Stimulated activated CD8-positive, alpha-beta memory T cell treated with anti-CD3 and anti-CD28 coated beads, Interleukin-15, amount 100 ng/mL, for 4 hours (primary cell): ENCODE measurements around the gene DIO3.

Source experiments
- DNase-seq, 2 donors: peaks; one replicate each; pipeline ENCODE4 v3.0.0-alpha.2; 2020; ENCODE audit warnings: low read depth in 2 of 2

Gene DIO3

GRCh38 chr14:101598571-101599233 is 37.4 kb downstream of the DIO3 start:
- no peak for DNase-seq

- no peak for DNase-seq
These were observed 38.1 kb downstream of the DIO3 start for GRCh38 chr14:101599234-101599885.

GRCh38 chr14:101600336-101600890 is 39.1 kb downstream of the DIO3 start:
- DNase-seq: no peak

- DNase-seq: no peak
These were observed 39.8 kb downstream of the DIO3 start for GRCh38 chr14:101600891-101601605.

- no peak for DNase-seq
These were observed 40.5 kb downstream of the DIO3 start for GRCh38 chr14:101601606-101602465.

- no peak for DNase-seq
These were observed 41.2 kb downstream of the DIO3 start for GRCh38 chr14:101602466-101602840.

- no peak for DNase-seq
These were observed 41.8 kb downstream of the DIO3 start for GRCh38 chr14:101603096-101603495.

- no peak for DNase-seq
These were observed 43.1 kb downstream of the DIO3 start for GRCh38 chr14:101604228-101604934.

- DNase-seq: no peak
These were observed 43.9 kb downstream of the DIO3 start for GRCh38 chr14:101604935-101605780.

- DNase-seq: no peak
These were observed 44.5 kb downstream of the DIO3 start for GRCh38 chr14:101605836-101606235.
